WTC11 (cell line): ENCODE data around the gene RPS15. TPM values are rescaled to one million over a fixed set of nuclear protein-coding genes. Genes with fewer than 3 reads are reported as not detected.
A peak's percentile ranks its signal among the peaks of the same experiment; 100 is the strongest.

Experiments
- ATAC-seq: fragments of 200-7000 bp; cut with Tn5 transposase; 2 replicates; pipeline ENCODE4 v1.10.0; 2021; ENCODE audit warnings: mild to moderate bottlenecking, moderate library complexity
- CTCF ChIA-PET: fragments of 300-600 bp; sonication (Branson Sonifier 250); formaldehyde crosslinking; loops from one replicate; lab custom pipeline; 2021; ENCODE audit warnings: antibody characterized with exemption; lab: Charles Lee
- POLR2A ChIA-PET: fragments of 350-600 bp; sonication (Branson Sonifier 250); formaldehyde crosslinking; loops from one replicate; lab custom pipeline; 2021; ENCODE audit warnings: antibody characterized with exemption; lab: Charles Lee
- DNase-seq: peaks from one replicate; pipeline ENCODE4 v3.0.0; 2021; ENCODE audit warnings: low spot score
- H3K27ac Mint-ChIP-seq: 2 replicates; pipeline ENCODE4 v1.8.0; 2021; ENCODE audit warnings: mixed read lengths
- H3K27me3 Mint-ChIP-seq: 2 replicates; pipeline ENCODE4 v1.8.0; 2021; ENCODE audit warnings: low read depth, mild to moderate bottlenecking, moderate library complexity, mixed read lengths
- H3K36me3 Mint-ChIP-seq: 2 replicates; pipeline ENCODE4 v1.8.0; 2021; ENCODE audit warnings: mixed read lengths
- H3K4me1 Mint-ChIP-seq: 2 replicates; pipeline ENCODE4 v1.8.0; 2022; ENCODE audit warnings: mixed read lengths
- H3K4me3 Mint-ChIP-seq: 2 replicates; pipeline ENCODE4 v1.8.0; 2021; ENCODE audit warnings: mild to moderate bottlenecking, moderate library complexity, mixed read lengths
- H3K9me3 Mint-ChIP-seq: 2 replicates; pipeline ENCODE4 v1.8.0; 2021; ENCODE audit warnings: mixed read lengths
- ATF6 ChIP-seq: sonication (generic); formaldehyde crosslinking; IDR thresholded peaks from 2 replicates; pipeline ENCODE4 v1.8.1; 2023; ENCODE audit warnings: mild to moderate bottlenecking, missing genetic modification reagents
- E2F4 ChIP-seq: sonication (generic); formaldehyde crosslinking; IDR thresholded peaks from 2 replicates; pipeline ENCODE4 v1.8.1; 2022; ENCODE audit warnings: low read depth, mild to moderate bottlenecking, moderate library complexity, missing genetic modification reagents, borderline replicate concordance
- HMGXB4 ChIP-seq: sonication (generic); formaldehyde crosslinking; IDR thresholded peaks from 2 replicates; pipeline ENCODE4 v1.8.1; 2023; ENCODE audit warnings: mild to moderate bottlenecking, moderate library complexity, missing genetic modification reagents
- MAX ChIP-seq: sonication (generic); formaldehyde crosslinking; IDR thresholded peaks from 2 replicates; pipeline ENCODE4 v1.8.0; 2022; ENCODE audit warnings: mild to moderate bottlenecking, missing genetic modification reagents
- NFYB ChIP-seq: sonication (generic); formaldehyde crosslinking; conservative IDR thresholded peaks from 2 replicates; pipeline ENCODE4 v1.8.0; 2022; ENCODE audit warnings: low read depth, missing genetic modification reagents
- TCF7 ChIP-seq: sonication (generic); formaldehyde crosslinking; IDR thresholded peaks from 2 replicates; pipeline ENCODE4 v1.8.0; 2022; ENCODE audit warnings: mild to moderate bottlenecking, low read depth, missing genetic modification reagents, moderate library complexity
- TEAD4 ChIP-seq: sonication (generic); formaldehyde crosslinking; IDR thresholded peaks from 2 replicates; pipeline ENCODE4 v1.8.0; 2022; ENCODE audit warnings: mild to moderate bottlenecking, missing genetic modification reagents
- ZNF138 ChIP-seq: sonication (generic); formaldehyde crosslinking; conservative IDR thresholded peaks from 2 replicates; pipeline ENCODE4 v1.8.1; 2022; ENCODE audit warnings: mild to moderate bottlenecking, moderate library complexity, missing genetic modification reagents
- ZNF232 ChIP-seq: sonication (generic); formaldehyde crosslinking; IDR thresholded peaks from 2 replicates; pipeline ENCODE4 v1.8.0; 2022; ENCODE audit warnings: mild to moderate bottlenecking, missing genetic modification reagents
- ZNF396 ChIP-seq: fragments of 250-450 bp; sonication (Bioruptor Pico); IDR thresholded peaks from 2 replicates; pipeline ENCODE4 v1.8.0; 2021; ENCODE audit warnings: mild to moderate bottlenecking, moderate library complexity, borderline replicate concordance
- ZSCAN18 ChIP-seq: fragments of 250-450 bp; sonication (Bioruptor Pico); IDR thresholded peaks from 2 replicates; pipeline ENCODE4 v2.1.2; 2022; ENCODE audit warnings: mild to moderate bottlenecking, moderate library complexity
- total RNA-seq: library from RNA; stranded (reverse); gene quantifications from 3 replicates; pipeline ENCODE4 v1.2.3, GENCODE V29; 2021

RPS15 gene
- total RNA-seq, 1 experiment from 2014 or later = 1,932 TPM

- ChIA-PET CTCF (interaction anchor here (0.6 to 5.0 kb wide), 18 partner anchors 9 to 360 kb away, joined by 3 to 76 read pairs (median 6); partner anchors contain the start of gene REEP6), POLR2A (interaction anchor here (1.0 to 1.7 kb wide), 2 partner anchors 11 to 14 kb away, joined by 4 to 10 read pairs; no protein-coding TSS in a partner anchor)
- H3K4me3 Mint-ChIP-seq = no peak overlapping the region
- no peaks in the 10 kb centered on the region for H3K36me3 Mint-ChIP-seq
- 0 out of 2 replicates have a peak, but pooled peaks have one; percentile 8 for TF ChIP-seq NFYB (CRISPR knock-in tag)
- no peak for TF ChIP-seq ZNF396 (CRISPR knock-in tag)
- no peaks in the 10 kb centered on the region for H3K9me3 Mint-ChIP-seq
- DNase-seq (peak; percentile 14), ATAC-seq (no peak)
- no peak overlapping the region for H3K27ac Mint-ChIP-seq
- peaks cover 2% of the 10 kb centered on the region; the same call in 1 of the 2 replicates for H3K4me1 Mint-ChIP-seq
- H3K27me3 Mint-ChIP-seq = peaks cover 66% of the 10 kb centered on the region
Measured at GRCh38 chr19:1466018-1466460, 27.8 kb downstream of the RPS15 start.

GRCh38 chr19:1466461-1467214, 28.4 kb downstream of the RPS15 start:
- TF ChIP-seq ZNF232 (CRISPR knock-in tag) (no peak), MAX (peak; percentile 73; the same call in 1 of the 2 replicates)
- TF ChIP-seq, all 79 proteins: peak for 1
- H3K27ac Mint-ChIP-seq = no peak overlapping the region
- H3K4me3 Mint-ChIP-seq = peak overlapping the region; percentile 22; the same call in 1 of the 2 replicates
- no peaks in the 10 kb centered on the region for H3K9me3 Mint-ChIP-seq
- peaks cover 2% of the 10 kb centered on the region; the same call in 1 of the 2 replicates for H3K4me1 Mint-ChIP-seq
- ChIA-PET CTCF (interaction anchor here (0.9 to 5.0 kb wide), 17 partner anchors 8 to 360 kb away, joined by 3 to 76 read pairs (median 7); partner anchors contain the start of gene REEP6), POLR2A (interaction anchor here (1.7 kb wide), 1 partner anchor 11 kb away, joined by 10 read pairs; no protein-coding TSS in a partner anchor)
- H3K36me3 Mint-ChIP-seq = no peaks in the 10 kb centered on the region
- ATAC-seq (no peak), DNase-seq (peak; percentile 23)
- H3K27me3 Mint-ChIP-seq = peaks cover 71% of the 10 kb centered on the region

- DNase-seq = no peak
- H3K4me3 Mint-ChIP-seq = no peak overlapping the region
- no peak overlapping the region for H3K27ac Mint-ChIP-seq
- ChIA-PET POLR2A (no interaction called here), CTCF (interaction anchor here (1.3 to 5.0 kb wide), 11 partner anchors 8 to 359 kb away, joined by 3 to 76 read pairs (median 9); partner anchors contain the start of gene REEP6)
- peaks cover 76% of the 10 kb centered on the region for H3K27me3 Mint-ChIP-seq
- H3K36me3 Mint-ChIP-seq = no peaks in the 10 kb centered on the region
- no peaks in the 10 kb centered on the region for H3K9me3 Mint-ChIP-seq
- ATAC-seq = no peak
- TF ChIP-seq ZNF138 (no peak), TEAD4 (CRISPR knock-in tag) (no peak), ZSCAN18 (no peak), ATF6 (CRISPR knock-in tag) (no peak), TCF7 (CRISPR knock-in tag) (no peak), E2F4 (no peak), HMGXB4 (CRISPR knock-in tag) (peak; percentile 44; the same call in 1 of the 2 replicates)
- H3K4me1 Mint-ChIP-seq = peaks cover 2% of the 10 kb centered on the region; the same call in 1 of the 2 replicates
Measured at GRCh38 chr19:1467215-1467489, 29.0 kb downstream of the RPS15 start.
